Measurements from ENCODE around the gene METTL9. TPM values are rescaled to one million over a fixed set of nuclear protein-coding genes. Genes with fewer than 3 reads are reported as not detected.
"Not testable (repeated sequence)": the region's sequence is repeated elsewhere in the genome, so short reads cannot be mapped to it uniquely, and the experiment has no call there.

METTL9 gene
- total RNA-seq, 2 donors from 2014 or later, result 70.7 to 95.7 TPM

GRCh38 chr16:21664801-21665492, 65.6 kb downstream of the METTL9 start:
- peaks cover 5% of the 10 kb centered on the region for H3K27me3 Mint-ChIP-seq
- H3K9me3 Mint-ChIP-seq, result no peaks in the 10 kb centered on the region
- H3K4me3 Mint-ChIP-seq, result no peak overlapping the region
- H3K27ac Mint-ChIP-seq, result no peak overlapping the region
- H3K36me3 Mint-ChIP-seq (ENCODE audit: low read depth), result no peaks in the 10 kb centered on the region
- H3K4me1 Mint-ChIP-seq, result no peaks in the 10 kb centered on the region
- ATAC-seq (replicated peaks), result no peak

GRCh38 chr16:21666772-21667171, 67.4 kb downstream of the METTL9 start:
- Mint-ChIP-seq H3K36me3 (ENCODE audit: low read depth) (no peaks in the 10 kb centered on the region), H3K9me3 (no peaks in the 10 kb centered on the region), H3K4me1 (no peaks in the 10 kb centered on the region), H3K4me3 (no peak overlapping the region), H3K27me3 (peaks cover 5% of the 10 kb centered on the region), H3K27ac (no peak overlapping the region)
- ATAC-seq (replicated peaks), result no peak

- no peak for ATAC-seq (replicated peaks)
- Mint-ChIP-seq H3K27ac (no peak overlapping the region), H3K4me1 (no peaks in the 10 kb centered on the region), H3K27me3 (peaks cover 5% of the 10 kb centered on the region), H3K9me3 (no peaks in the 10 kb centered on the region), H3K36me3 (ENCODE audit: low read depth) (no peaks in the 10 kb centered on the region), H3K4me3 (no peak overlapping the region)
Observed at GRCh38 chr16:21667575-21667974, 68.2 kb downstream of the METTL9 start.

- Mint-ChIP-seq H3K27ac (no peak overlapping the region), H3K36me3 (ENCODE audit: low read depth) (no peaks in the 10 kb centered on the region), H3K4me1 (no peaks in the 10 kb centered on the region), H3K9me3 (no peaks in the 10 kb centered on the region), H3K27me3 (no peaks in the 10 kb centered on the region), H3K4me3 (no peak overlapping the region)
- ATAC-seq (replicated peaks), result no peak
Observed at GRCh38 chr16:21673469-21673868, 74.1 kb downstream of the METTL9 start.

- H3K9me3 Mint-ChIP-seq; H3K36me3 Mint-ChIP-seq (ENCODE audit: low read depth); H3K4me3 Mint-ChIP-seq; H3K27ac Mint-ChIP-seq; H3K27me3 Mint-ChIP-seq; ATAC-seq (replicated peaks); H3K4me1 Mint-ChIP-seq: not testable (repeated sequence)
Observed at GRCh38 chr16:21674456-21674855, 75.1 kb downstream of the METTL9 start.

GRCh38 chr16:21680714-21681113, 81.3 kb downstream of the METTL9 start:
- not testable (repeated sequence) for H3K4me3 Mint-ChIP-seq; H3K27ac Mint-ChIP-seq; H3K36me3 Mint-ChIP-seq (ENCODE audit: low read depth); H3K4me1 Mint-ChIP-seq; ATAC-seq (replicated peaks); H3K9me3 Mint-ChIP-seq; H3K27me3 Mint-ChIP-seq

GRCh38 chr16:21683184-21683583, 83.8 kb downstream of the METTL9 start:
- peaks cover 4% of the 10 kb centered on the region for H3K27me3 Mint-ChIP-seq
- no peaks in the 10 kb centered on the region for H3K36me3 Mint-ChIP-seq (ENCODE audit: low read depth)
- no peak for ATAC-seq (replicated peaks)
- no peak overlapping the region for H3K27ac Mint-ChIP-seq
- no peaks in the 10 kb centered on the region for H3K4me1 Mint-ChIP-seq
- H3K9me3 Mint-ChIP-seq, result no peaks in the 10 kb centered on the region
- no peak overlapping the region for H3K4me3 Mint-ChIP-seq

- H3K9me3 Mint-ChIP-seq, result no peaks in the 10 kb centered on the region
- H3K27ac Mint-ChIP-seq, result no peak overlapping the region
- no peak for ATAC-seq (replicated peaks)
- peaks cover 4% of the 10 kb centered on the region for H3K27me3 Mint-ChIP-seq
- H3K4me1 Mint-ChIP-seq, result no peaks in the 10 kb centered on the region
- H3K36me3 Mint-ChIP-seq (ENCODE audit: low read depth), result no peaks in the 10 kb centered on the region
- H3K4me3 Mint-ChIP-seq, result no peak overlapping the region
Observed at GRCh38 chr16:21684199-21684598, 84.8 kb downstream of the METTL9 start.

GRCh38 chr16:21685034-21685455, 85.7 kb downstream of the METTL9 start:
- H3K27ac Mint-ChIP-seq, result no peak overlapping the region
- peaks cover 4% of the 10 kb centered on the region for H3K27me3 Mint-ChIP-seq
- ATAC-seq (replicated peaks), result no peak
- H3K36me3 Mint-ChIP-seq (ENCODE audit: low read depth), result no peaks in the 10 kb centered on the region
- no peak overlapping the region for H3K4me3 Mint-ChIP-seq
- no peaks in the 10 kb centered on the region for H3K4me1 Mint-ChIP-seq
- H3K9me3 Mint-ChIP-seq, result no peaks in the 10 kb centered on the region

GRCh38 chr16:21689107-21689506, 89.7 kb downstream of the METTL9 start:
- no peak for ATAC-seq (replicated peaks)
- Mint-ChIP-seq H3K4me3 (no peak overlapping the region), H3K36me3 (ENCODE audit: low read depth) (no peaks in the 10 kb centered on the region), H3K9me3 (no peaks in the 10 kb centered on the region), H3K27ac (no peak overlapping the region), H3K27me3 (no peaks in the 10 kb centered on the region), H3K4me1 (no peaks in the 10 kb centered on the region)

- H3K4me1 Mint-ChIP-seq; ATAC-seq (replicated peaks); H3K36me3 Mint-ChIP-seq (ENCODE audit: low read depth); H3K27ac Mint-ChIP-seq; H3K27me3 Mint-ChIP-seq; H3K4me3 Mint-ChIP-seq; H3K9me3 Mint-ChIP-seq: not testable (repeated sequence)
Observed at GRCh38 chr16:21690967-21691366, 91.6 kb downstream of the METTL9 start.

GRCh38 chr16:21694609-21695008, 95.2 kb downstream of the METTL9 start:
- ATAC-seq (replicated peaks), result no peak
- Mint-ChIP-seq H3K4me1 (no peaks in the 10 kb centered on the region), H3K4me3 (no peak overlapping the region), H3K27me3 (no peaks in the 10 kb centered on the region), H3K27ac (no peak overlapping the region), H3K36me3 (ENCODE audit: low read depth) (no peaks in the 10 kb centered on the region), H3K9me3 (no peaks in the 10 kb centered on the region)

GRCh38 chr16:21697032-21697431, 97.7 kb downstream of the METTL9 start:
- Mint-ChIP-seq H3K27ac (no peak overlapping the region), H3K4me1 (no peaks in the 10 kb centered on the region)

GRCh38 chr16:21698169-21699032, 99.0 kb downstream of the METTL9 start:
- Mint-ChIP-seq H3K4me1 (no peaks in the 10 kb centered on the region), H3K27me3 (no peaks in the 10 kb centered on the region), H3K9me3 (no peaks in the 10 kb centered on the region), H3K27ac (no peak overlapping the region), H3K36me3 (ENCODE audit: low read depth) (no peaks in the 10 kb centered on the region), H3K4me3 (no peak overlapping the region)
- ATAC-seq (replicated peaks), result no peak

More at GRCh38 chr16:21697032-21697431, 97.7 kb downstream of the METTL9 start:
- Mint-ChIP-seq H3K36me3 (ENCODE audit: low read depth) (no peaks in the 10 kb centered on the region), H3K27me3 (no peaks in the 10 kb centered on the region), H3K9me3 (no peaks in the 10 kb centered on the region), H3K4me3 (no peak overlapping the region)
- no peak for ATAC-seq (replicated peaks)

GRCh38 chr16:21701271-21701670, 101.9 kb downstream of the METTL9 start:
- Mint-ChIP-seq H3K27ac (no peak overlapping the region), H3K4me1 (peaks cover 4% of the 10 kb centered on the region), H3K9me3 (no peaks in the 10 kb centered on the region), H3K27me3 (no peaks in the 10 kb centered on the region), H3K36me3 (ENCODE audit: low read depth) (no peaks in the 10 kb centered on the region), H3K4me3 (no peak overlapping the region)
- ATAC-seq (replicated peaks), result peak; percentile 34

Measured in activated T-helper 17 cell treated with anti-CD3 and anti-CD28 coated beads, Interleukin-2, amount 50 U/mL, for 72 hours (primary cell).